ENCODE measurements around the gene PRR16.
A peak's percentile ranks its signal among the peaks of the same experiment; 100 is the strongest.

The PRR16 gene

DNA sequence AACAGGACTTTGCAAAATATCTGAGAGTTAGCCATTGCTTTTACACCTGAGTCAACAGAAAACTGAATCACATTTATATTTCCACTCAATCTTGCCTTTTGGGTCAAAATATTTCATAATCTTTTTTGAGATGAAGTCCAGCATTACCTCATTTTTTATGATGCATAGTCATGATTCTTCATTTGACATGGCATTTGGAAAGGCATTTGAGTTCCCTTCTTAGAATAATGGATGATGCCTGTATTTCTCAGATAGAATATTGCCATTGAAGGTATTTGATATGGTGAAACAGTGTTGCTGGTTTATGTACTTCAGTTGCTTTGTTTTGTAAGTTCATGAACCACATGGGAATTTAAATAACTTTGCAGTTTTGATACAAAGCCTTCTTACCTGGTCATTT, 180.4 kb downstream of the PRR16 start:
- H3K79me2 ChIP-seq (ENCODE audit: low read length) = no peaks in the 10 kb centered on the region
- no peak overlapping the region for H2AFZ ChIP-seq (ENCODE audit: low read length)
- H3F3A ChIP-seq (ENCODE audit: insufficient read depth, low read length) = no peaks in the 10 kb centered on the region
- no peak for DNase-seq
- no peaks in the 10 kb centered on the region for H3K4me1 ChIP-seq (ENCODE audit: low read length)
- no peak overlapping the region for H3K27ac ChIP-seq (ENCODE audit: low read length)
- H3K36me3 ChIP-seq (replicated peaks; ENCODE audit: insufficient read depth, low read length) = no peaks in the 10 kb centered on the region
- H3K27me3 ChIP-seq (replicated peaks; ENCODE audit: insufficient read depth, low read length) = no peaks in the 10 kb centered on the region
- TF ChIP-seq, protein P1, sequence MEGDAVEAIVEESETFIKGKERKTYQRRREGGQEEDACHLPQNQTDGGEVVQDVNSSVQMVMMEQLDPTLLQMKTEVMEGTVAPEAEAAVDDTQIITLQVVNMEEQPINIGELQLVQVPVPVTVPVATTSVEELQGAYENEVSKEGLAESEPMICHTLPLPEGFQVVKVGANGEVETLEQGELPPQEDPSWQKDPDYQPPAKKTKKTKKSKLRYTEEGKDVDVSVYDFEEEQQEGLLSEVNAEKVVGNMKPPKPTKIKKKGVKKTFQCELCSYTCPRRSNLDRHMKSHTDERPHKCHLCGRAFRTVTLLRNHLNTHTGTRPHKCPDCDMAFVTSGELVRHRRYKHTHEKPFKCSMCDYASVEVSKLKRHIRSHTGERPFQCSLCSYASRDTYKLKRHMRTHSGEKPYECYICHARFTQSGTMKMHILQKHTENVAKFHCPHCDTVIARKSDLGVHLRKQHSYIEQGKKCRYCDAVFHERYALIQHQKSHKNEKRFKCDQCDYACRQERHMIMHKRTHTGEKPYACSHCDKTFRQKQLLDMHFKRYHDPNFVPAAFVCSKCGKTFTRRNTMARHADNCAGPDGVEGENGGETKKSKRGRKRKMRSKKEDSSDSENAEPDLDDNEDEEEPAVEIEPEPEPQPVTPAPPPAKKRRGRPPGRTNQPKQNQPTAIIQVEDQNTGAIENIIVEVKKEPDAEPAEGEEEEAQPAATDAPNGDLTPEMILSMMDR (IDR thresholded peaks at IDR 0.05; ENCODE audit: low read length) = no peak
- TF ChIP-seq EZH2phosphoT487 (IDR thresholded peaks at IDR 0.05; ENCODE audit: low read length) = no peak
- no peak for TF ChIP-seq EZH2 (optimal IDR thresholded peaks at IDR 0.05; ENCODE audit: low read depth, low read length)
- H3K4me3 ChIP-seq (ENCODE audit: low read length) = no peak overlapping the region
- H3K4me2 ChIP-seq (ENCODE audit: low read depth, low read length) = no peak overlapping the region
- no peaks in the 10 kb centered on the region for H3K9me3 ChIP-seq (replicated peaks; ENCODE audit: insufficient read depth, low read length)
- no peaks in the 10 kb centered on the region for H3K9me2 ChIP-seq (replicated peaks; ENCODE audit: insufficient read depth, low read length)
- no peak overlapping the region for H3K9ac ChIP-seq (ENCODE audit: low read length)
- no peaks in the 10 kb centered on the region for H4K20me1 ChIP-seq (ENCODE audit: insufficient read depth, low read length)

DNA sequence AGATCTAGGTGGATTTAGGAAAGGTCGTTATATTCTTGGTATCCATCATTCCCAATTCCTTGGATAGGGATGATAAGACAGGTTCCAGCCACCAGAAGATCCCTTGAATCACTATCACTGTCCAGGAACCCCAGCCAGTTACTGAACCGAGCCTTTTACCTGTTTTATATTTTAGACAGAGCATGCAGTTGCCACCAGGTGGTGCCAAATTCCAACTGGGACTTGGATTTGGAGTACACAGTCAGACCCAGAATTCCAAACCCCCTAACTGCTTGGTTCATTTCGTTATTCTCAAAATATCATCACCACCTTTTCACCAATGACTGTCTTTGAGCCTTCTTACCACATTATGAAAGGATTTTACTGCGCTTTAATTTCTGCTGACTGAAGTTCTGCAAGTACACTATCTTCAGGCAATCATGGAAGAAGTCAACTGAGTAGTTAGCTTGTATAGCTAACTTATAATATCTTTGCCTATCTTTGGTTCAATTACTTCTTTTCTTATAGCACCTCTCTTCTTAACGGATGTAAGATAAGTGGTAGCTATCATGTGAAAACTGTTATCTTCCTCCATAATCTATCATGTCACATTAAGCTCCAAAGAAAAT, 191.8 kb downstream of the PRR16 start:
- H3K9me3 ChIP-seq (replicated peaks; ENCODE audit: insufficient read depth, low read length) = no peaks in the 10 kb centered on the region
- H3K4me1 ChIP-seq (ENCODE audit: low read length) = no peaks in the 10 kb centered on the region
- H3K9ac ChIP-seq (ENCODE audit: low read length) = no peak overlapping the region
- DNase-seq = peak; percentile 43
- H3K9me2 ChIP-seq (replicated peaks; ENCODE audit: insufficient read depth, low read length) = no peaks in the 10 kb centered on the region
- no peak overlapping the region for H3K27ac ChIP-seq (ENCODE audit: low read length)
- H3K27me3 ChIP-seq (replicated peaks; ENCODE audit: insufficient read depth, low read length) = no peaks in the 10 kb centered on the region
- no peaks in the 10 kb centered on the region for H3K36me3 ChIP-seq (replicated peaks; ENCODE audit: insufficient read depth, low read length)
- H3K4me3 ChIP-seq (ENCODE audit: low read length) = no peak overlapping the region
- H3K4me2 ChIP-seq (ENCODE audit: low read depth, low read length) = no peak overlapping the region
- TF ChIP-seq, protein P1 (IDR thresholded peaks at IDR 0.05; ENCODE audit: low read length) = peak; percentile 69
- TF ChIP-seq EZH2phosphoT487 (IDR thresholded peaks at IDR 0.05; ENCODE audit: low read length) (no peak), EZH2 (optimal IDR thresholded peaks at IDR 0.05; ENCODE audit: low read depth, low read length) (no peak)
- H4K20me1 ChIP-seq (ENCODE audit: insufficient read depth, low read length) = no peaks in the 10 kb centered on the region
- no peaks in the 10 kb centered on the region for H3F3A ChIP-seq (ENCODE audit: insufficient read depth, low read length)
- H2AFZ ChIP-seq (ENCODE audit: low read length) = no peak overlapping the region
- no peaks in the 10 kb centered on the region for H3K79me2 ChIP-seq (ENCODE audit: low read length)

DNA sequence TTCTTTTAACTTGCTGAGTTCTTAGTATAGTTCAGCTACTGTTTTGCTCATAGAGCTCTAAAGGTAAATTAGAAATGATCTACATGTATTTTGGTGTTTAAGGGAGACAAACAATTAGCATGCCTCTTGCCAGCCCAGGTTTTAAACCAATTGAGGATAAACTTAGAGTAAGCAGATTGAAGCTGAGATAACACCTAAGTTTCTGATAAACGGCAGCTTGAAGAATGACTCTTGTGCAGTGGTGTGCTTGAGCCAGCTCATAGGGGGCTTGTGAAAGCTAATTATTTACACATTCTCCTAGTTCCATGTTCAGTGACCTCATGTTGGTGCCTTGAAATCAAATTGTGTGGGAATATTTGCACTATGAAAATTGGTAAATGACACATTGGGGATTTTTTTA, 193.0 kb downstream of the PRR16 start:
- Histone ChIP-seq H2AFZ (ENCODE audit: low read length) (no peak overlapping the region), H3K27me3 (replicated peaks; ENCODE audit: insufficient read depth, low read length) (no peaks in the 10 kb centered on the region), H3K4me1 (ENCODE audit: low read length) (no peaks in the 10 kb centered on the region), H3K4me3 (ENCODE audit: low read length) (no peak overlapping the region), H3K9me3 (replicated peaks; ENCODE audit: insufficient read depth, low read length) (no peaks in the 10 kb centered on the region), H3K36me3 (replicated peaks; ENCODE audit: insufficient read depth, low read length) (no peaks in the 10 kb centered on the region), H3K4me2 (ENCODE audit: low read depth, low read length) (no peak overlapping the region), H3K79me2 (ENCODE audit: low read length) (no peaks in the 10 kb centered on the region), H3F3A (ENCODE audit: insufficient read depth, low read length) (no peaks in the 10 kb centered on the region), H3K27ac (ENCODE audit: low read length) (no peak overlapping the region), H3K9me2 (replicated peaks; ENCODE audit: insufficient read depth, low read length) (no peaks in the 10 kb centered on the region), H4K20me1 (ENCODE audit: insufficient read depth, low read length) (no peaks in the 10 kb centered on the region), H3K9ac (ENCODE audit: low read length) (no peak overlapping the region)
- no peak for DNase-seq
- TF ChIP-seq, protein P1 (IDR thresholded peaks at IDR 0.05; ENCODE audit: low read length) = no peak
- no peak for TF ChIP-seq EZH2phosphoT487 (IDR thresholded peaks at IDR 0.05; ENCODE audit: low read length)
- no peak for TF ChIP-seq EZH2 (optimal IDR thresholded peaks at IDR 0.05; ENCODE audit: low read depth, low read length)
